NB4 (cell line): ENCODE results near the gene BPTF.

Experiments used
- DNase-seq: peaks from one replicate; pipeline ENCODE4 v3.0.0; 2010; ENCODE audit warnings: low read depth
- H3K4me3 ChIP-seq: one replicate; pipeline ENCODE4 v1.5.1; 2011; ENCODE audit warnings: mild to moderate bottlenecking, low read depth, low read length, moderate library complexity
- MAX ChIP-seq: IDR thresholded peaks from 2 replicates; pipeline ENCODE4 v1.6.1; 2011; ENCODE audit warnings: low read depth, low read length
- MYC ChIP-seq: IDR thresholded peaks from 2 replicates; pipeline ENCODE4 v1.6.1; 2011; ENCODE audit warnings: low read depth, low read length
- POLR2A ChIP-seq: IDR thresholded peaks from 2 replicates; pipeline ENCODE4 v1.6.1; 2011; ENCODE audit warnings: mild to moderate bottlenecking; ENCODE audit not compliant: insufficient read length; ENCODE audit errors: extremely low read depth
- TF ChIP-seq, protein P1 (sequence below): IDR thresholded peaks from one replicate; pipeline ENCODE4 v1.5.1; 2012; ENCODE audit warnings: low read depth, low read length

The BPTF gene

GRCh38 chr17:67836205-67836987, 11.1 kb downstream of the BPTF start:
- no peak overlapping the region for H3K4me3 ChIP-seq
- no peak for DNase-seq
- no peak for TF ChIP-seq MYC
- TF ChIP-seq MAX, result no peak
- no peak for TF ChIP-seq POLR2A
- TF ChIP-seq, protein P1, sequence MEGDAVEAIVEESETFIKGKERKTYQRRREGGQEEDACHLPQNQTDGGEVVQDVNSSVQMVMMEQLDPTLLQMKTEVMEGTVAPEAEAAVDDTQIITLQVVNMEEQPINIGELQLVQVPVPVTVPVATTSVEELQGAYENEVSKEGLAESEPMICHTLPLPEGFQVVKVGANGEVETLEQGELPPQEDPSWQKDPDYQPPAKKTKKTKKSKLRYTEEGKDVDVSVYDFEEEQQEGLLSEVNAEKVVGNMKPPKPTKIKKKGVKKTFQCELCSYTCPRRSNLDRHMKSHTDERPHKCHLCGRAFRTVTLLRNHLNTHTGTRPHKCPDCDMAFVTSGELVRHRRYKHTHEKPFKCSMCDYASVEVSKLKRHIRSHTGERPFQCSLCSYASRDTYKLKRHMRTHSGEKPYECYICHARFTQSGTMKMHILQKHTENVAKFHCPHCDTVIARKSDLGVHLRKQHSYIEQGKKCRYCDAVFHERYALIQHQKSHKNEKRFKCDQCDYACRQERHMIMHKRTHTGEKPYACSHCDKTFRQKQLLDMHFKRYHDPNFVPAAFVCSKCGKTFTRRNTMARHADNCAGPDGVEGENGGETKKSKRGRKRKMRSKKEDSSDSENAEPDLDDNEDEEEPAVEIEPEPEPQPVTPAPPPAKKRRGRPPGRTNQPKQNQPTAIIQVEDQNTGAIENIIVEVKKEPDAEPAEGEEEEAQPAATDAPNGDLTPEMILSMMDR, result no peak

GRCh38 chr17:67837965-67838364, 12.7 kb downstream of the BPTF start:
- no peak for DNase-seq
- TF ChIP-seq POLR2A, result no peak
- TF ChIP-seq MYC, result no peak
- TF ChIP-seq, protein P1, result no peak
- no peak for TF ChIP-seq MAX
- no peak overlapping the region for H3K4me3 ChIP-seq

DNA sequence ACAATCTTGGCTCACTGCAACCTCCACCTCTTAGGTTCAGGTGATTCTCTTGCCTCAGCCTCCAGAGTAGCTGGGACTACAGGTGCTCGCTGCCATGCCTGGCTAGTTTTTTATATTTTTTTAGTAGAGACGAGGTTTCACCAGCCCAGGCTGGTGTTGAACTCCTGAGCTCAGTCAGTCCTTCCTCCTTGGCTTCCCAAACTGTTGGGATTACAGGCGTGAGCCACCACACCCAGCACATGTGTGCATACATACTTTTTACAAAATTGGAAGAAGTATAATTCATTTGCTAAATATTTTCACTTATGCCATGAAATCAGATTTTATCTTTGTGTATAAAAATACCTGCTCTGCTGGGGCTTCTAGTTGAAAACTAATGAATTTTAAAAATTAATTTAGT, 13.2 kb downstream of the BPTF start:
- no peak overlapping the region for H3K4me3 ChIP-seq
- no peak for DNase-seq
- no peak for TF ChIP-seq MYC
- TF ChIP-seq, protein P1, result no peak
- no peak for TF ChIP-seq POLR2A
- TF ChIP-seq MAX, result no peak

GRCh38 chr17:67841992-67842391, 16.7 kb downstream of the BPTF start:
- no peak for DNase-seq
- H3K4me3 ChIP-seq, result no peak overlapping the region
- no peak for TF ChIP-seq POLR2A
- TF ChIP-seq MAX, result no peak
- TF ChIP-seq MYC, result no peak
- TF ChIP-seq, protein P1, result no peak

DNA sequence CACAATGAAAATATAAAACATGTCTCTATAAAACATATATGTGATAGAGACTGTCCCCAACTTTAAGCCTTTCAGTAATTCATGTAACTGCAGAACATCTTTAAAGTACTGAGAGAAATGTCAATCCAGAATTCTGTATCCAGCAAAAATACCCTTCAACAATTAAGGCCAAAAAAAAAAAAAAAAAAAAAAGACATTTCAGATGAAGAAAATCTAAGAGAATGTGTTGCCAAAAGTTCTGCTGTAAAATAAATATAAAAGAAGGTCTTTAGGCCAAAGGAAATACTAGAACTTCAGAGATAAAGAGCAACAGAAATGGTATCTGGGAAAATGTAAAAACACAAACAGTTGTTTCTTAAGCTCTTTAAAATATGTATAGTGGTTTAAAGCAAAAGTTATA, 17.3 kb downstream of the BPTF start:
- DNase-seq, result no peak
- TF ChIP-seq POLR2A (no peak), MYC (no peak), MAX (no peak)
- TF ChIP-seq, protein P1, result no peak

More for the DNA sequence above, 17.3 kb downstream of the BPTF start:
- no peak overlapping the region for H3K4me3 ChIP-seq
